GM20431 (cell line): ENCODE results near the gene WEE2.
"Not testable (repeated sequence)": the region's sequence is repeated elsewhere in the genome, so short reads cannot be mapped to it uniquely, and the experiment has no call there.

ENCODE experiments used
- in situ Hi-C: fragments of 300-500 bp; cut with MseI, MboI; formaldehyde crosslinking; loops from one replicate; pipeline ENCODE4 v1.15.0; 2020; ENCODE audit warnings: low sequenced_read_pairs; ENCODE audit not compliant: unreplicated experiment

WEE2 gene

GRCh38 chr7:141689072-141689825 is 18.9 kb upstream of the WEE2 start:
- in situ Hi-C loops = not testable (repeated sequence)

- in situ Hi-C loops = no loop called here
Observed at GRCh38 chr7:141691540-141691939, 16.6 kb upstream of the WEE2 start.

- in situ Hi-C loops = no loop called here
Observed at GRCh38 chr7:141691961-141692360, 16.2 kb upstream of the WEE2 start.

GRCh38 chr7:141693082-141693481 is 15.1 kb upstream of the WEE2 start:
- in situ Hi-C loops = no loop called here

DNA sequence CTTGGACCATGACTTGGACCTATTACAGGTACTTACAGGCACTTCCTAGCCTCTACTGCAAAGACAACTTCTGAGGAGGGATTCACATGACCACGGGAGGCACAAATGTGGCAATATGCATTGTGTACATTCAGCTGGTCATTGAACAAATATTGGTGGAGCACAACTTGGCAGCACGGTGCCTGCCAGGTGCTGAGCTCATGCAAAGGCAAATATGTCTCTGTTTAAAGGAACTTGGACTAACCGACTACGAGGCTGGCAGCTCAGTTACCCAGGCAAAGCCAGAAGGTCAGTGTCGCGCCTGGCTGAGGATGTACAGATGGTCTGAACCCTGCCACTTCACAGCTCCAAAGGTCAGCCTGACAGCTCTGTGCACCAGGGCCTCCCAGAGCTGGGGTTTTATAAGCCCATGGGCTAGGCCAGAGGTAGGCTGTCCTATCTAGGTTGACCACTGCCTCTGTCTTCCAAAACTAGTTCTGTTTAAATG is 12.3 kb upstream of the WEE2 start:
- in situ Hi-C loops = no loop called here

GRCh38 chr7:141696348-141696747 is 11.8 kb upstream of the WEE2 start:
- in situ Hi-C loops = no loop called here

- in situ Hi-C loops = no loop called here
Observed at GRCh38 chr7:141697211-141697871, 10.8 kb upstream of the WEE2 start.

DNA sequence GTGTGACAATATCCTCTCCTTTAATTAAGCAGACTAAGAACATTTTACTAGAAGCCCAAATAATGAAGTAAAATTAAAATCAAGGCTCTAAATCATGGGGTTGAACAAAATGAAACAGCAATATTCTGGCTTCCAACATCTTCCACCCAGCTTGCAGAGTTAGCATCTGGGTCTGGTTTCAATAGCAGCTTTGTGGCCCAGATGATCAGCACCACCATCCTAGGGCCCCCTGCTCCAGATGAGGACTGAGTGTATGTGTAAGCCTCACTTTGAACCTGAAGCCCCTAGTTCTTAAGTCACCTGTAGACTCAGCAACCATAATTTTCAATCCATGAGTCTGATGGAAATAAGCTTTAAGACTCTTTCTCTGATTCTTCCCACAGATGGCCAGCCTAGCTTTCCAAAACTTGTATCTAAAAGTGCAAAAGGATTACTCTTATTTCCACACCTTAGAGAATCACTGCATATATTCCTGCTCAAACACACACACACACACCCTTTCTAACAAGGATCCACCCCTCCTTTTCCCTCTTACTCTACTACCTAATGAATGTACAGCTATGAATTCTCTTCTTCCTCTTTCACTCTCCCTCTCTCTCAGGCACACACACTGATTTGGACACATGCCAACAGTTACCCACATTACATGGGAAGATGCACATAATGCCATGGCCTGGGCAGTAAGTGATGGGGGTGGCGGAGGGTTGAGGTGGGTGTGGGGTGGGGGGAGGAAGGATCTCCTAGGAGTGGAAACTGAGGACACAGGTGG is 9.7 kb upstream of the WEE2 start:
- in situ Hi-C loops = no loop called here

DNA sequence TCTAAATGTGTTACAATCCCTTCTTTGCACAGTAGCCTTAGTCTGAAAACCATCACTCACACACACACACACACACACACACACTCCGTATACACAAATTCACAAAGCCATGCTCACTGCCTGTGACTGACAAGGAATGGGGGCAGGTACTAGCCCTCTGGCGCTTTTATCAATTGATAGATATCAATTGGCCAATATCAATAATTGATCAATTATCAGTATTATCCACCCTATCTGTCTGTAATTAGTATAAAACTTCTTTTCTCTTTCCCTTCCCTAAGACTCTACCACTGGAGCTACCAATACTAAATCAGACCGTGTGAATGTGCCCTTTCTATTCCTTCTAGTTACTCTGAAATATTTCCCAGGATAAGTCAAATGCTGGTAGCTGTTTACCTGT is 8.3 kb upstream of the WEE2 start:
- in situ Hi-C loops = no loop called here

DNA sequence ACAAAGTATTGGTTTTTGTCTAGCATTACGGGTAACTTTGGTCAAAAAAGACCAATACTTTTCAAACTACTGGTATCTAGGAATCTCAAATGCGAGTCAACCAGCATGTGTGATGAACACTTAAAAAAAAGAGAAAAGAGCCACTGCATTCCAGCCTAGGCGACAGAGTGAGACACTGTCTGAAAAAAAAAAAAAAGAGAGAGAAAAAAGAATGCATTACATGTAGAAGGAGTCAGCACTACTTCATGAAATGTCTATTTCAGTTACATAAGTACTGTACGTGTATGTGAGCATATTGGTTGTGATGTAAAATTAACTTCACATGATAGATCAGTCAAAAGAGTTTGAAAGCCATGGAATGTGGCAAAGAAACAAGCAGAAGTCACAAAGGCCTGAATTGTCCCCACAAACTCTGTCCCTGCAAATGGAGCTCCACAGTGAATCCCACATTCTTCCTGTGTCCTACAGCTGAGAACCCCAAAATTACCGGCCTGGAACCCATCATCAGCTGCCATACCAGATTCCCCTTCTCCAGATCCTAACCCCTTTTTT is 7.8 kb upstream of the WEE2 start:
- in situ Hi-C loops = no loop called here

DNA sequence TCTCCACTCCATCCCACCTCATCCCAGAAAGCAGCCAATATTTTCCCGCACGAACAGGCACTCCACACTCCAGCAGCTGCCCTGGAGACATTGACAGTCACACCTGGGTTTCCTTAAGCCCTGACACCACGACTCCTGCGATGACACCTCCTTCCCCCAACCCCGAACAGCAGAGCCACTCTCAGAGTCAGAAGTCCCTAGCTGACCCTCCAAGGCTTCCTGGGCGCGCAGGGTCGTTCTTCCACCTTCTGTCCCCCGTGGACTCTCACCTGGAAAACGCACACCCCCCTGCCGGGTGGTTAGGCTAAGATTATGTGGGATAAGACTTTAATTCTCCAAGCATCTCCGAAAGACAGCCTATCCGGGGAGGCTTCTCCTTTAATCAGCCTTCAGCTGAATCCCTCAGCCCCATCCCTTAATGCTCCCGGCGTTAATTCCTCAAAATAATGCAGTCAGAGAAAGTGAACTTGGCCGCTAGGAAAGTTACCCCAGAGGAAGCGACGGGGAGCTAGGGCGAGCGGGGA is 7.2 kb upstream of the WEE2 start:
- in situ Hi-C loops = no loop called here

DNA sequence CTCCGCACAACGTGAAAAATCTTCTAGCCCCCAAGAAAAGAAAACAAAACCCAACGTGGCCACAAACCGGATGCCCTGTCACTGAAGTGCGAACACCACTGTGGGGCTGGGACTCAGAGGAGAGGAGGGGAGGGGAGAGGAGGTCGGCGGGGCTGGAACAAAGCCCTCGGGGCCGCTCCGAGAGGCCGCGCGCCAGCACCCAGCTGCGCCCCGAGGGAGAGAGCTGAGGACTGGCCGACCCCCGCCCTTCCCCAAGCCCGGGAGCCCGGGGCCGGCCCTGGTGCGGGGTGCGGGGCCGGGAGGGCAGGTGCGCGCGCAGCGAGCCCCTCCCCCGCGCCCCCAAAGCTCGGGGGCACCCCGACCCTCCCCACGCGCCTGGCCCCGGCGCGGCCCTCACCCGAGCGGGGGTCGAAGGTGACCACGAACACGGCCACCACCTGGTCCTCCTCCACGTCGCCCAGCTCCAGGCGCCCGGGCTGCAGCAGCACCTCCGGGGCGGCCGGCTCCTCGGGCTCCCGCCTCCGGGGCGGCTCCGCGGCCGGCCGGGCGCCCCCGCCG is 6.6 kb upstream of the WEE2 start:
- in situ Hi-C loops = no loop called here

GRCh38 chr7:141702047-141702567 is 6.0 kb upstream of the WEE2 start, which contains the start of gene DENND11:
DENND11 (minus strand) TSS chr7:141702166; CDS start chr7:141702153, 13 bp downstream.
- in situ Hi-C loops = no loop called here

DNA sequence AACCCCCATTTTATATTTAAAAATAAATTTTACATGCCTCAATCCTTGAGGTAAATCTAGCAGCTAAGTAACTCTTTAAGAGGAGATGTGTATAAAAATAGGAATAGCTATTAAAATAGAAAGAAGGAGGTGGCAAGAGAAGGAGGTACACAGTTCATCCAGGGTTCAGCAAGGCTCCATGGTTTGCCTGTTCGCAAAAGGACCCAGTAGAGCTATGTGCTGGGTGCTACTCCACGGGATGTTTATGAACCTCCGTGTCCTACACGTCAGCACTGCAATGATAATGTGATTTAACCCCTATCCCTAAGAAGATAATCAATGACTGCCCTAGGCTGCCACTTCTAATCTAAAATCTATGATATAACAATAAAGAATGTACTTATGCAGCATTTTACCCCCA is 5.3 kb upstream of the WEE2 start:
- in situ Hi-C loops = no loop called here

- in situ Hi-C loops = no loop called here
Observed at GRCh38 chr7:141704112-141704511, 4.0 kb upstream of the WEE2 start.

GRCh38 chr7:141704741-141705140 is 3.4 kb upstream of the WEE2 start:
- in situ Hi-C loops = no loop called here

GRCh38 chr7:141706239-141707064 is 1.7 kb upstream of the WEE2 start:
- in situ Hi-C loops = no loop called here

- in situ Hi-C loops = no loop called here
Observed at GRCh38 chr7:141709318-141709717, 1.2 kb downstream of the WEE2 start.

GRCh38 chr7:141709749-141710148 is 1.6 kb downstream of the WEE2 start:
- in situ Hi-C loops = no loop called here
